GM12892 (cell line): ENCODE results near the gene RNH1.
"Not testable (repeated sequence)": the region's sequence is repeated elsewhere in the genome, so short reads cannot be mapped to it uniquely, and the experiment has no call there.

ENCODE experiments used
- DNase-seq: peaks from one replicate; pipeline ENCODE4 v3.0.0; 2011; ENCODE audit not compliant: insufficient read length
- FAIRE-seq: peaks from 2 replicates; lab custom pipeline; 2011; peaks lifted over from hg19 to GRCh38; lab: Jason Lieb, UNC
- POLR2A ChIP-seq: IDR thresholded peaks from 2 replicates; pipeline ENCODE4 v1.6.1; 2011; ENCODE audit warnings: low read depth, low read length, control low read depth
- POLR2AphosphoS5 ChIP-seq: IDR thresholded peaks from 2 replicates; pipeline ENCODE4 v1.6.1; 2011; ENCODE audit warnings: low read depth, low read length, control low read depth
- TAF1 ChIP-seq: IDR thresholded peaks from 2 replicates; pipeline ENCODE4 v1.6.1; 2011; ENCODE audit warnings: low read depth, mild to moderate bottlenecking, control low read depth, low read length, borderline replicate concordance

Gene RNH1

GRCh38 chr11:469684-470560, 37.1 kb downstream of the RNH1 start:
- TF ChIP-seq POLR2AphosphoS5 (no peak), TAF1 (no peak)
- no peak for DNase-seq
- no peak for FAIRE-seq

- FAIRE-seq, DNase-seq: not testable (repeated sequence)
Observed at GRCh38 chr11:469026-469683, 37.9 kb downstream of the RNH1 start.

- DNase-seq (no peak), FAIRE-seq (no peak)
- no peak for TF ChIP-seq POLR2A
- TF ChIP-seq TAF1 = no peak
- no peak for TF ChIP-seq POLR2AphosphoS5
Observed at GRCh38 chr11:468493-468892, 38.5 kb downstream of the RNH1 start.

- TF ChIP-seq POLR2AphosphoS5 (no peak), TAF1 (no peak), POLR2A (no peak)
- FAIRE-seq (no peak), DNase-seq (no peak)
Observed at GRCh38 chr11:468036-468435, 39.0 kb downstream of the RNH1 start.

- FAIRE-seq (no peak), DNase-seq (no peak)
- TF ChIP-seq TAF1 (no peak), POLR2A (no peak), POLR2AphosphoS5 (no peak)
Observed at GRCh38 chr11:465896-466530, 41.0 kb downstream of the RNH1 start.

- DNase-seq = no peak
- TF ChIP-seq POLR2A = no peak
- no peak for TF ChIP-seq TAF1
- TF ChIP-seq POLR2AphosphoS5 = no peak
- FAIRE-seq = no peak
Observed at GRCh38 chr11:464316-464715, 42.7 kb downstream of the RNH1 start.

GRCh38 chr11:462107-462890, 44.7 kb downstream of the RNH1 start:
- no peak for TF ChIP-seq POLR2A
- TF ChIP-seq POLR2AphosphoS5 = no peak
- TF ChIP-seq TAF1 = no peak
- DNase-seq = no peak
- no peak for FAIRE-seq

GRCh38 chr11:461626-462025, 45.4 kb downstream of the RNH1 start:
- FAIRE-seq (no peak), DNase-seq (no peak)
- TF ChIP-seq POLR2AphosphoS5 = no peak
- TF ChIP-seq POLR2A = no peak
- no peak for TF ChIP-seq TAF1

GRCh38 chr11:460331-461199, 46.5 kb downstream of the RNH1 start:
- DNase-seq (no peak), FAIRE-seq (no peak)
- TF ChIP-seq POLR2AphosphoS5 (no peak), TAF1 (no peak), POLR2A (no peak)

- DNase-seq (no peak), FAIRE-seq (no peak)
- TF ChIP-seq POLR2AphosphoS5 (no peak), POLR2A (no peak), TAF1 (no peak)
Observed at GRCh38 chr11:459511-460220, 47.4 kb downstream of the RNH1 start.
